A549 (cell line): Measurements from ENCODE around the gene MYH15. TPM values are rescaled to one million over a fixed set of nuclear protein-coding genes. Genes with fewer than 3 reads are reported as not detected.

Experiments used
- ATAC-seq, 2 experiments: fragments of 200-7000 bp in 1 of 2; fragments of >200 bp in 1 of 2; cut with Nextera tagmentation in 1 of 2; cut with Tn5 transposase in 1 of 2; 3 replicates each; pipeline versions ENCODE4 v1.8.0 to v1.9.1; 2018 to 2020; ENCODE audit warnings: mild to moderate bottlenecking in 1 of 2, moderate library complexity in 1 of 2
- CTCF ChIA-PET: fragments of 300-600 bp; sonication (Branson Sonifier 250); formaldehyde crosslinking; extraction: SDS; loops from one replicate; lab custom pipeline; 2021; ENCODE audit warnings: antibody characterized with exemption, inconsistent platforms; lab: Yijun Ruan, JAX
- POLR2A ChIA-PET: fragments of 350-600 bp; formaldehyde crosslinking; extraction: SDS; loops from one replicate; lab custom pipeline; 2021; ENCODE audit warnings: antibody characterized with exemption, inconsistent platforms; lab: Yijun Ruan, JAX
- DNase-seq, 2 experiments: peaks; one replicate each; pipeline versions ENCODE4 v3.0.0 to v3.0.0-alpha.2; 2011 to 2016; ENCODE audit warnings: low read depth in 1 of 2, low spot score in 1 of 2
- FAIRE-seq: peaks from 2 replicates; lab custom pipeline; 2011; peaks lifted over from hg19 to GRCh38; lab: Jason Lieb, UNC
- H3K27ac ChIP-seq, 2 experiments: fragments of >200 bp; sonication (Bioruptor Twin); formaldehyde crosslinking; 3 replicates each; pipeline ENCODE4 v1.5.1; 2016 to 2017
- H3K4me1 ChIP-seq: fragments of >200 bp; sonication (Bioruptor Twin); formaldehyde crosslinking; 3 replicates; pipeline ENCODE4 v1.6.1; 2016
- H3K4me2 ChIP-seq: fragments of >200 bp; sonication (Bioruptor Twin); formaldehyde crosslinking; 3 replicates; pipeline ENCODE4 v1.6.1; 2016
- H3K4me3 ChIP-seq: fragments of >200 bp; sonication (Bioruptor Twin); formaldehyde crosslinking; 3 replicates; pipeline ENCODE4 v1.5.1; 2016
- H3K9me3 ChIP-seq: fragments of >200 bp; sonication (Bioruptor Twin); formaldehyde crosslinking; 3 replicates; pipeline ENCODE4 v1.6.1; 2016
- CBX2 ChIP-seq: fragments of 200-600 bp; sonication (generic); IDR thresholded peaks from 2 replicates; pipeline ENCODE4 v1.6.1; 2016; ENCODE audit warnings: low read depth, mild to moderate bottlenecking, borderline replicate concordance
- CHD2 ChIP-seq: fragments of 150-350 bp; IDR thresholded peaks from 2 replicates; pipeline ENCODE4 v1.6.1; 2014; ENCODE audit warnings: low read length; ENCODE audit not compliant: partially characterized antibody
- EP300 ChIP-seq, 2 experiments: fragments of >200 bp; sonication (Bioruptor Twin); formaldehyde crosslinking; IDR thresholded peaks; 2 replicates in 1 of 2; 3 replicates in 1 of 2; pipeline ENCODE4 v1.6.1; 2016 to 2017
- ESRRA ChIP-seq: fragments of 150-350 bp; IDR thresholded peaks from 2 replicates; pipeline ENCODE4 v1.6.1; 2014; ENCODE audit warnings: mild to moderate bottlenecking, low read length, borderline replicate concordance
- FOXS1 ChIP-seq: fragments of 250-450 bp; sonication (Bioruptor Pico); IDR thresholded peaks from 2 replicates; pipeline ENCODE4 v1.5.0; 2020; ENCODE audit warnings: mild to moderate bottlenecking, moderate library complexity
- GATA3 ChIP-seq: IDR thresholded peaks from 2 replicates; pipeline ENCODE4 v1.6.1; 2012; ENCODE audit warnings: borderline replicate concordance
- HOXB5 ChIP-seq: fragments of 250-450 bp; sonication (Bioruptor Pico); IDR thresholded peaks from 2 replicates; pipeline ENCODE4 v1.5.0; 2020; ENCODE audit warnings: mild to moderate bottlenecking, moderate library complexity
- KDM1A ChIP-seq: fragments of 200-600 bp; sonication (generic); IDR thresholded peaks from 2 replicates; pipeline ENCODE4 v1.6.1; 2016; ENCODE audit warnings: low read depth, mild to moderate bottlenecking
- MAFK ChIP-seq: fragments of 450-650 bp; IDR thresholded peaks from 2 replicates; pipeline ENCODE4 v1.6.1; 2014; ENCODE audit not compliant: partially characterized antibody
- POLR2AphosphoS2 ChIP-seq: conservative IDR thresholded peaks from 2 replicates; pipeline ENCODE4 v1.6.1; 2012; ENCODE audit warnings: low read length, improper control_type of control experiment, inconsistent platforms
- RFX5 ChIP-seq: fragments of 450-650 bp; IDR thresholded peaks from 2 replicates; pipeline ENCODE4 v1.7.1; 2014; ENCODE audit warnings: antibody characterized with exemption, mild to moderate bottlenecking, moderate library complexity
- TFCP2L1 ChIP-seq: fragments of 250-450 bp; sonication (Bioruptor Pico); IDR thresholded peaks from 2 replicates; pipeline ENCODE4 v1.5.0; 2021; ENCODE audit warnings: mild to moderate bottlenecking
- TP53 ChIP-seq: fragments of 250-450 bp; sonication (Bioruptor Pico); IDR thresholded peaks from 2 replicates; pipeline ENCODE4 v1.5.0; 2021; ENCODE audit warnings: mild to moderate bottlenecking, moderate library complexity
- ZC3H11A ChIP-seq: fragments of 450-650 bp; IDR thresholded peaks from 2 replicates; pipeline ENCODE4 v1.6.1; 2014; ENCODE audit warnings: antibody characterized with exemption, mild to moderate bottlenecking
- ZFP36 ChIP-seq: fragments of 450-650 bp; IDR thresholded peaks from 2 replicates; pipeline ENCODE4 v1.6.1; 2014; ENCODE audit warnings: borderline replicate concordance; ENCODE audit not compliant: partially characterized antibody
- WGBS: methylation state at CpG from one replicate; pipeline ENCODE4 v1.1.6; 2017; ENCODE audit errors: missing lambda C conversion rate; 5-methylcytosine and 5-hydroxymethylcytosine counted together
- polyA plus RNA-seq, 4 experiments: library from polyadenylated mRNA; depleted of rRNA in 3 of 4; stranded (reverse); fragments of >200 nt; fragmentation: RNase III in 1 of 4; extraction: RNeasy Plus Mini Kit Qiagen cat#74134 plus additional on column Dnase treatment in 1 of 4; gene quantifications; 2 replicates in 3 of 4; 3 replicates in 1 of 4; pipeline ENCODE4 v1.2.3, GENCODE V29; 2011 to 2017
- TF ChIP-seq, protein P1 (sequence below): fragments of >200 bp; sonication (Bioruptor Twin); formaldehyde crosslinking; IDR thresholded peaks from 3 replicates; pipeline ENCODE4 v1.5.1; 2016
- TF ChIP-seq, protein P2 (sequence below): IDR thresholded peaks from 2 replicates; pipeline ENCODE4 v1.6.1; 2012; ENCODE audit warnings: low read depth, borderline replicate concordance
- TF ChIP-seq, protein P3 (sequence below): fragments of 200-600 bp; sonication (generic); IDR thresholded peaks from 2 replicates; pipeline ENCODE4 v1.6.1; 2016; ENCODE audit warnings: antibody characterized with exemption, mild to moderate bottlenecking, moderate library complexity
- TF ChIP-seq, protein P4 (sequence below): fragments of >200 bp; sonication (Bioruptor Twin); formaldehyde crosslinking; IDR thresholded peaks from 2 replicates; pipeline ENCODE4 v1.6.1; 2016
- TF ChIP-seq, protein P5 (sequence below): IDR thresholded peaks from 2 replicates; pipeline ENCODE4 v1.6.1; 2012
- TF ChIP-seq, protein P6 (sequence below): fragments of 250-450 bp; sonication (Bioruptor Pico); IDR thresholded peaks from 2 replicates; pipeline ENCODE4 v1.5.0; 2021; ENCODE audit warnings: mild to moderate bottlenecking, moderate library complexity, borderline replicate concordance
- TF ChIP-seq, protein P7 (sequence below): fragments of 250-450 bp; sonication (Bioruptor Pico); IDR thresholded peaks from 2 replicates; pipeline ENCODE4 v1.5.0; 2020; ENCODE audit warnings: low read depth, mild to moderate bottlenecking, moderate library complexity
- TF ChIP-seq, protein P8 (sequence below): fragments of >200 bp; sonication (Bioruptor Twin); formaldehyde crosslinking; IDR thresholded peaks from 3 replicates; pipeline ENCODE4 v1.6.1; 2016

MYH15 gene
- polyA plus RNA-seq, 2 of the 4 experiments (the other 2 are of a cell fraction), result 0.39 to 1.7 TPM

DNA sequence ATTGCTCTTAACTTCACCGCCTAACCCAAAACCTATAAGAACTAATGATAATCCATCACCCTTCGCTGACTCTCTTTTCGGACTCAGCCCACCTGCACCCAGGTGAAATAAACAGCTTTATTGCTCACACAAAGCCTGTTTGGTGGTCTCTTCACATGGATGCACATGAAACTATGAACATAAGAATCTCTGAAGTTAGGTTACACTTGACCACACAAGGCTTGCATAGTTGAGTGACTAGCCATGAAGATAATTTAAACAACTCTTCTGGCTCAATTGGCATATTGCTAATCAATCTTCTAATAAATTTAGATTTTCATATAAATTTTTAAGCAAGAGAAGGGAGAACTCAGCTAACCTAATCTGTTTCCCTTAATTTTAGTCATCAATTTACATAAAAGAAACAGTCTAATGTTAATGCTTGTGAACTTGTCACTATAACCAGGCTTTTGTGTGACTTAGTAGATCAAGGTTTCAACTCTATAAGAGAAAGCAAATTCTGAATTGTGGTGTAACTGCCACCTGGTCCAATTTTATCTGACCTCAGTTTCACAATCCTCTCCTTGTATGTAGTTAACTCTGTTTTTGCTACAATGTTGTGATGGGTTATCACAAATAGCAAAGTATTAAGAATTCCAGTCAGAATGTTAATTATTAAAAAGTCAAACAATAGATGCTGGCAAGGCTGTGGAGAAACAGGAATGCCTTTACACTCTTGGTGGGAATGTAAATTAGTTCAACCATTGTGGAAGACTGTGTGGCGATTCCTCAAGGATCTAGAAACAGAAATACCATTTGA lies 132.0 kb downstream of the MYH15 start:
- DNase-seq, result no peak
- ChIA-PET CTCF (no interaction called here), POLR2A (no interaction called here)
- no peak overlapping the region for H3K4me3 ChIP-seq
- no peak for FAIRE-seq
- no peak overlapping the region for H3K4me2 ChIP-seq
- WGBS, result 70% methylated on average over 4 of the region's 4 CpGs
- no peaks in the 10 kb centered on the region for H3K4me1 ChIP-seq
- TF ChIP-seq ZC3H11A, result no peak
- no peak for TF ChIP-seq TFCP2L1
- TF ChIP-seq CHD2, result no peak
- TF ChIP-seq, protein P1, sequence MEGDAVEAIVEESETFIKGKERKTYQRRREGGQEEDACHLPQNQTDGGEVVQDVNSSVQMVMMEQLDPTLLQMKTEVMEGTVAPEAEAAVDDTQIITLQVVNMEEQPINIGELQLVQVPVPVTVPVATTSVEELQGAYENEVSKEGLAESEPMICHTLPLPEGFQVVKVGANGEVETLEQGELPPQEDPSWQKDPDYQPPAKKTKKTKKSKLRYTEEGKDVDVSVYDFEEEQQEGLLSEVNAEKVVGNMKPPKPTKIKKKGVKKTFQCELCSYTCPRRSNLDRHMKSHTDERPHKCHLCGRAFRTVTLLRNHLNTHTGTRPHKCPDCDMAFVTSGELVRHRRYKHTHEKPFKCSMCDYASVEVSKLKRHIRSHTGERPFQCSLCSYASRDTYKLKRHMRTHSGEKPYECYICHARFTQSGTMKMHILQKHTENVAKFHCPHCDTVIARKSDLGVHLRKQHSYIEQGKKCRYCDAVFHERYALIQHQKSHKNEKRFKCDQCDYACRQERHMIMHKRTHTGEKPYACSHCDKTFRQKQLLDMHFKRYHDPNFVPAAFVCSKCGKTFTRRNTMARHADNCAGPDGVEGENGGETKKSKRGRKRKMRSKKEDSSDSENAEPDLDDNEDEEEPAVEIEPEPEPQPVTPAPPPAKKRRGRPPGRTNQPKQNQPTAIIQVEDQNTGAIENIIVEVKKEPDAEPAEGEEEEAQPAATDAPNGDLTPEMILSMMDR, result no peak
- no peak for TF ChIP-seq KDM1A
- TF ChIP-seq HOXB5 (CRISPR knock-in tag), result no peak
- no peak for TF ChIP-seq FOXS1 (CRISPR knock-in tag)
- TF ChIP-seq, protein P2, sequence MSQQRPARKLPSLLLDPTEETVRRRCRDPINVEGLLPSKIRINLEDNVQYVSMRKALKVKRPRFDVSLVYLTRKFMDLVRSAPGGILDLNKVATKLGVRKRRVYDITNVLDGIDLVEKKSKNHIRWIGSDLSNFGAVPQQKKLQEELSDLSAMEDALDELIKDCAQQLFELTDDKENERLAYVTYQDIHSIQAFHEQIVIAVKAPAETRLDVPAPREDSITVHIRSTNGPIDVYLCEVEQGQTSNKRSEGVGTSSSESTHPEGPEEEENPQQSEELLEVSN, result no peak
- no peak for TF ChIP-seq TP53 (CRISPR knock-in tag)
- TF ChIP-seq, protein P3, sequence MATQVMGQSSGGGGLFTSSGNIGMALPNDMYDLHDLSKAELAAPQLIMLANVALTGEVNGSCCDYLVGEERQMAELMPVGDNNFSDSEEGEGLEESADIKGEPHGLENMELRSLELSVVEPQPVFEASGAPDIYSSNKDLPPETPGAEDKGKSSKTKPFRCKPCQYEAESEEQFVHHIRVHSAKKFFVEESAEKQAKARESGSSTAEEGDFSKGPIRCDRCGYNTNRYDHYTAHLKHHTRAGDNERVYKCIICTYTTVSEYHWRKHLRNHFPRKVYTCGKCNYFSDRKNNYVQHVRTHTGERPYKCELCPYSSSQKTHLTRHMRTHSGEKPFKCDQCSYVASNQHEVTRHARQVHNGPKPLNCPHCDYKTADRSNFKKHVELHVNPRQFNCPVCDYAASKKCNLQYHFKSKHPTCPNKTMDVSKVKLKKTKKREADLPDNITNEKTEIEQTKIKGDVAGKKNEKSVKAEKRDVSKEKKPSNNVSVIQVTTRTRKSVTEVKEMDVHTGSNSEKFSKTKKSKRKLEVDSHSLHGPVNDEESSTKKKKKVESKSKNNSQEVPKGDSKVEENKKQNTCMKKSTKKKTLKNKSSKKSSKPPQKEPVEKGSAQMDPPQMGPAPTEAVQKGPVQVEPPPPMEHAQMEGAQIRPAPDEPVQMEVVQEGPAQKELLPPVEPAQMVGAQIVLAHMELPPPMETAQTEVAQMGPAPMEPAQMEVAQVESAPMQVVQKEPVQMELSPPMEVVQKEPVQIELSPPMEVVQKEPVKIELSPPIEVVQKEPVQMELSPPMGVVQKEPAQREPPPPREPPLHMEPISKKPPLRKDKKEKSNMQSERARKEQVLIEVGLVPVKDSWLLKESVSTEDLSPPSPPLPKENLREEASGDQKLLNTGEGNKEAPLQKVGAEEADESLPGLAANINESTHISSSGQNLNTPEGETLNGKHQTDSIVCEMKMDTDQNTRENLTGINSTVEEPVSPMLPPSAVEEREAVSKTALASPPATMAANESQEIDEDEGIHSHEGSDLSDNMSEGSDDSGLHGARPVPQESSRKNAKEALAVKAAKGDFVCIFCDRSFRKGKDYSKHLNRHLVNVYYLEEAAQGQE, result no peak
- no peak for TF ChIP-seq MAFK
- TF ChIP-seq, protein P4, sequence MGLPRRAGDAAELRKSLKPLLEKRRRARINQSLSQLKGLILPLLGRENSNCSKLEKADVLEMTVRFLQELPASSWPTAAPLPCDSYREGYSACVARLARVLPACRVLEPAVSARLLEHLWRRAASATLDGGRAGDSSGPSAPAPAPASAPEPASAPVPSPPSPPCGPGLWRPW, result no peak
- TF ChIP-seq, protein P5, sequence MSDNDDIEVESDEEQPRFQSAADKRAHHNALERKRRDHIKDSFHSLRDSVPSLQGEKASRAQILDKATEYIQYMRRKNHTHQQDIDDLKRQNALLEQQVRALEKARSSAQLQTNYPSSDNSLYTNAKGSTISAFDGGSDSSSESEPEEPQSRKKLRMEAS, result no peak
- H3K9me3 ChIP-seq, result no peaks in the 10 kb centered on the region
- H3K27ac ChIP-seq, result no peak overlapping the region
- ATAC-seq, result no peak

DNA sequence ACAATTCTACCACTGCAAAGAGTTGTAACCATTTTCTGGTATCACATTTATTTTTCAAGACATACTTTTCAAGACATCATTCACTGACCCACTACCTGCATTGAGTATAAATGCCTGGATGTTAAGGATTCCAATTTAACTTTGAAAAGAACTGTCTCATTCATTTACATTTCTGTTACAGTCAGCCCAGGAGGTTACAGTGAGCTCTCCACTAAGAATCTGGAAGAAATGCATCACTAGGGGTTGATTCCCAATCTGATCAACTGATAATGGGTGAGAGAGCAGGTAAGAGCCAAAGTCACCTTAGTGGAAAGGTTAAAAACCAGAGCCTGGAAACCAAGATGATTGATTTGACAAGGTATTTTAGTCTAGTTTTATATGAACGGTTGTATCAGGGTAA lies 133.0 kb downstream of the MYH15 start:
- FAIRE-seq (no peak), ATAC-seq (no peak), DNase-seq (no peak)
- TF ChIP-seq RFX5 (no peak), ZFP36 (no peak), GATA3 (no peak), FOXS1 (CRISPR knock-in tag) (no peak), CBX2 (no peak), CHD2 (no peak), EP300 (IDR thresholded peaks at IDR 0.05) (no peak), HOXB5 (CRISPR knock-in tag) (no peak), ZC3H11A (no peak), ESRRA (no peak), POLR2AphosphoS2 (no peak)
- TF ChIP-seq, protein P6, sequence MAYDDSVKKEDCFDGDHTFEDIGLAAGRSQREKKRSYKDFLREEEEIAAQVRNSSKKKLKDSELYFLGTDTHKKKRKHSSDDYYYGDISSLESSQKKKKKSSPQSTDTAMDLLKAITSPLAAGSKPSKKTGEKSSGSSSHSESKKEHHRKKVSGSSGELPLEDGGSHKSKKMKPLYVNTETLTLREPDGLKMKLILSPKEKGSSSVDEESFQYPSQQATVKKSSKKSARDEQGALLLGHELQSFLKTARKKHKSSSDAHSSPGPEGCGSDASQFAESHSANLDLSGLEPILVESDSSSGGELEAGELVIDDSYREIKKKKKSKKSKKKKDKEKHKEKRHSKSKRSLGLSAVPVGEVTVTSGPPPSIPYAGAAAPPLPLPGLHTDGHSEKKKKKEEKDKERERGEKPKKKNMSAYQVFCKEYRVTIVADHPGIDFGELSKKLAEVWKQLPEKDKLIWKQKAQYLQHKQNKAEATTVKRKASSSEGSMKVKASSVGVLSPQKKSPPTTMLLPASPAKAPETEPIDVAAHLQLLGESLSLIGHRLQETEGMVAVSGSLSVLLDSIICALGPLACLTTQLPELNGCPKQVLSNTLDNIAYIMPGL (CRISPR knock-in tag), result no peak
- TF ChIP-seq, protein P7, sequence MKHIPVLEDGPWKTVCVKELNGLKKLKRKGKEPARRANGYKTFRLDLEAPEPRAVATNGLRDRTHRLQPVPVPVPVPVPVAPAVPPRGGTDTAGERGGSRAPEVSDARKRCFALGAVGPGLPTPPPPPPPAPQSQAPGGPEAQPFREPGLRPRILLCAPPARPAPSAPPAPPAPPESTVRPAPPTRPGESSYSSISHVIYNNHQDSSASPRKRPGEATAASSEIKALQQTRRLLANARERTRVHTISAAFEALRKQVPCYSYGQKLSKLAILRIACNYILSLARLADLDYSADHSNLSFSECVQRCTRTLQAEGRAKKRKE, result no peak
- TF ChIP-seq, protein P8, sequence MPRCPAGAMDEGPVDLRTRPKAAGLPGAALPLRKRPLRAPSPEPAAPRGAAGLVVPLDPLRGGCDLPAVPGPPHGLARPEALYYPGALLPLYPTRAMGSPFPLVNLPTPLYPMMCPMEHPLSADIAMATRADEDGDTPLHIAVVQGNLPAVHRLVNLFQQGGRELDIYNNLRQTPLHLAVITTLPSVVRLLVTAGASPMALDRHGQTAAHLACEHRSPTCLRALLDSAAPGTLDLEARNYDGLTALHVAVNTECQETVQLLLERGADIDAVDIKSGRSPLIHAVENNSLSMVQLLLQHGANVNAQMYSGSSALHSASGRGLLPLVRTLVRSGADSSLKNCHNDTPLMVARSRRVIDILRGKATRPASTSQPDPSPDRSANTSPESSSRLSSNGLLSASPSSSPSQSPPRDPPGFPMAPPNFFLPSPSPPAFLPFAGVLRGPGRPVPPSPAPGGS, result no peak
- H3K4me1 ChIP-seq, result no peaks in the 10 kb centered on the region
- H3K4me3 ChIP-seq, result no peak overlapping the region
- no peak overlapping the region for H3K4me2 ChIP-seq
- H3K27ac ChIP-seq, result no peak overlapping the region
- POLR2A ChIA-PET, result no interaction called here
- H3K9me3 ChIP-seq, result no peaks in the 10 kb centered on the region
- WGBS, result 4% methylated on average over 1 of the region's 1 CpG
- CTCF ChIA-PET, result no interaction called here
